ENCODE results near the gene NCAN. TPM values are rescaled to one million over a fixed set of nuclear protein-coding genes. Genes with fewer than 3 reads are reported as not detected.
A peak's percentile ranks its signal among the peaks of the same experiment; 100 is the strongest.

The NCAN gene
- total RNA-seq, 2 donors from 2014 or later: 0.05 TPM; not detected in 1

DNA sequence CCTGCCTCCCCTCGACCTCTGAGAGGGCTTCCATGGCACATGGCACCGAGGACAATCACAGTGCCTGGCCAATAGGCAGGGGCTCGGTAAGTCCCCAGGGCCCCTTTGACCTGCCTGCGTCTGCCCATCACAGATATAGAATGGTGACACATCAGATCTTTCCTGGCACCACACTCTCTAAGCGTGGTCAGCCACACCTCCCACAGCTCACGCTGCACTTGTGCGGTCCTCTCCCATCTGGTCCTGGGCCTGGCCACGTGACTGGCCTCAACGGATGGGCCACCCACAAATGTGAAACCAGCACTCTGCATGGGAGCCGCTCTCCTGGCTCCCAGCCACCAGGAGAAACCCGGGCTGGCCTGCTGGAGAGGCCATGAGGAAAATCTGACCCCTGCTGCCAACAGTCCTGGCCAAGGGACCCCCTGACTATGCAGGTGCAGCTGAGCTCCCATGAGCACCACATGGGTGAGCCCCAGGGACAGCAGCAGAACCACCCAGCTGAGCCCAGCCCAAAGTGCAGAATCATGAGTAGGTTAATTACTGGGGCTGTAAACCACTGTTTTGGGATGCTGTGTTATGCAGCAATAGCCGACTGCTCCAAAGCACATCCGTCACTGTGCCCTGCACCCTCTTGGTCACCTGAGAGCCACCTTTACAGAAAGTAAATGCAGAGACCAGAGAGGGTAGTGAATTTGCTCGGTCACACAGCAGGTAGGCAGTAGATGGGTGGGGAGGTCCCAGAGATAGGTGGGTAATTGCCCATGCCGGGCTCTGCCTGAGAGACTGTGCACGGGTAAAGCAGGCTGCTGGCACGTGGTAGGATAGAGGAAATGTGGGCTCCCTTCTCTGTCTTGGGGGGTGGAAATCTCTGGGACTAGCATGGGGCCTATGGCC lies 32.0 kb upstream of the NCAN start:
- intact Hi-C loops (cut with DNase I): no loop called here
- no peak for TF ChIP-seq CTCF (IDR thresholded peaks at IDR 0.05)
- Histone ChIP-seq H3K27ac (no peak overlapping the region), H3K4me3 (no peak overlapping the region), H3K9me3 (no peaks in the 10 kb centered on the region), H3K9ac (ENCODE audit: low read depth in 2 of 2, low read length in 2 of 2) (no peak overlapping the region), H3K27me3 (no peaks in the 10 kb centered on the region), H3K36me3 (peaks cover 4% of the 10 kb centered on the region), H3K4me1 (no peaks in the 10 kb centered on the region)
- no peak for DNase-seq

- intact Hi-C loops (cut with DNase I): no loop called here
- Histone ChIP-seq H3K9me3 (no peaks in the 10 kb centered on the region), H3K9ac (ENCODE audit: low read depth in 2 of 2, low read length in 2 of 2) (no peak overlapping the region), H3K27ac (no peak overlapping the region), H3K27me3 (no peaks in the 10 kb centered on the region), H3K4me3 (no peak overlapping the region), H3K36me3 (peaks cover 4% of the 10 kb centered on the region), H3K4me1 (no peaks in the 10 kb centered on the region)
- TF ChIP-seq CTCF (IDR thresholded peaks at IDR 0.05): no peak
- DNase-seq: no peak
Observed at GRCh38 chr19:19181488-19181998, 30.2 kb upstream of the NCAN start.

DNA sequence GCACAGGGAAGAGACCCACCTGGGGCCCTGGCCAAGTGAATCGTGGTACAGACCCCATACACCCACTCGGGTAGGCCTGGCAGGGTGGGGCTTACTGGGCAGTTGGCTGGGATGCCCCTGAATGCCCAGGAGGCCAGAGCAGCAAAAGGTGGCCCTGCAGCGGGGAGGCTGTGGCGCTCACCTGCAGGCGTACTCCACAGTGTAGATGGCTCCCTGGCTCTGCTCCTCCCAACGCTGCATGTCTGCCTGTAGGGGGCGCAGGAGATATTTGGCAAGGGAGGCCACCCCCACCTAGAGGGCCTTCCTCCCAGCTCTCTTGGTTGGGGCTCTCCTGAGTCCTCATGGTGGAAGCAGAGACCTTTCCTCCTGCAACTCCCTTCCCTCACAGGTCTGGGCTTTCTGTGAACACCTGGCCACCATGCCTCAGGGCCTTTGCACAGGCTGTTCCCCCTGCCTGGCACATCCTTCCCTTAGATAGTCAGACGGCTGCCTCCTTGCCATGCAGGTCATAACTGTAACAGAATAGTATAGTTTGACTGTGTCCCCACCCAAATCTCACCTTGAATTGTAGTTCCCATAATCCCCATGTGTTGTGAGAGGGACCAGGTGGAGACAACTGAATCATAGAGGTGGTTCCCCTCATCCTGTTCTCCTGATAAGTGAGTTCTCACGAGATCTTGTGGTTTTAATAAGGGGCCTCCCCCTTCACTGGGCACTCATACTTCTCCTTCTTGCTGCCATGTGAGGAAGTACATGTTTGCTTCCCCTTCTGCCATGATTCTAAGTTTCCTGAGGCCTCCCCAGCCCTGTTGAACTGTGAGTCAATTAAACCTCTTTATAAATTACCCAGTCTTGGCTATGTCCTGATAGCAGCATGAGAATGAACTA lies 25.7 kb upstream of the NCAN start:
- peak; percentile 56 for TF ChIP-seq CTCF (IDR thresholded peaks at IDR 0.05)
- Histone ChIP-seq H3K9ac (ENCODE audit: low read depth in 2 of 2, low read length in 2 of 2) (no peak overlapping the region), H3K4me3 (no peak overlapping the region), H3K9me3 (no peaks in the 10 kb centered on the region), H3K36me3 (peaks cover 4% of the 10 kb centered on the region), H3K4me1 (peaks cover 10% of the 10 kb centered on the region), H3K27ac (no peak overlapping the region), H3K27me3 (no peaks in the 10 kb centered on the region)
- peak; percentile 57 for DNase-seq
- intact Hi-C loops (cut with DNase I): no loop called here

DNA sequence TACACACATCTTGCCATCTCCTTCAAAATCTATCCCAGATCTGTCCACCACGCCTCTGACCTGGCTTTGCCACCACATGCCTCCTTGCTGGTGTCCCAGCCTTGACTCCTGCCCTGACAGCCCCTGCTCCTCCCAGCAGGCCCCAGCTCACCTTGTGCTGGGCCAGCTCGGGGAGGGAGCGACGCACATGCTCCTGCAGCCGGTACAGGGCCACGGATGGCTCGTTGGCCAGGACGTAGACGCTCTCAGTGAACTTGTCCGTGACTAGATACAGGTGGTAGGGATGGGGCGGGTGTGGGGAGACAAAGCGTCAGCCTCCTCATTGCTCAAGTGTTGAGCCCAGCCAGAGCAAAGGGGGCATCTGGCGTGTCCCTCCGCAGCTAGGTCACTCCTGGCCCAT lies 25.0 kb upstream of the NCAN start:
- no peaks in the 10 kb centered on the region for H3K27me3 ChIP-seq
- TF ChIP-seq CTCF (IDR thresholded peaks at IDR 0.05): no peak
- no peak for DNase-seq
- H3K9ac ChIP-seq (ENCODE audit: low read depth in 2 of 2, low read length in 2 of 2): no peak overlapping the region
- peaks cover 11% of the 10 kb centered on the region for H3K4me1 ChIP-seq
- H3K4me3 ChIP-seq: no peak overlapping the region
- H3K36me3 ChIP-seq: peaks cover 4% of the 10 kb centered on the region
- no peaks in the 10 kb centered on the region for H3K9me3 ChIP-seq
- intact Hi-C loops (cut with DNase I): no loop called here
- H3K27ac ChIP-seq: no peak overlapping the region

- intact Hi-C loops (cut with DNase I): no loop called here
- Histone ChIP-seq H3K27me3 (no peaks in the 10 kb centered on the region), H3K4me1 (peaks cover 18% of the 10 kb centered on the region), H3K4me3 (peak overlapping the region; percentile 97), H3K27ac (peak overlapping the region; percentile 100), H3K9me3 (no peaks in the 10 kb centered on the region), H3K9ac (ENCODE audit: low read depth in 2 of 2, low read length in 2 of 2) (peak overlapping the region; percentile 97), H3K36me3 (no peaks in the 10 kb centered on the region)
- TF ChIP-seq CTCF (IDR thresholded peaks at IDR 0.05): no peak
- DNase-seq: no peak
Observed at GRCh38 chr19:19191768-19192077, 20.0 kb upstream of the NCAN start.
